ENCODE measurements around the gene GRAMD1A.
A peak's percentile ranks its signal among the peaks of the same experiment; 100 is the strongest.
"Not testable (repeated sequence)": the region's sequence is repeated elsewhere in the genome, so short reads cannot be mapped to it uniquely, and the experiment has no call there.

Gene GRAMD1A

DNA sequence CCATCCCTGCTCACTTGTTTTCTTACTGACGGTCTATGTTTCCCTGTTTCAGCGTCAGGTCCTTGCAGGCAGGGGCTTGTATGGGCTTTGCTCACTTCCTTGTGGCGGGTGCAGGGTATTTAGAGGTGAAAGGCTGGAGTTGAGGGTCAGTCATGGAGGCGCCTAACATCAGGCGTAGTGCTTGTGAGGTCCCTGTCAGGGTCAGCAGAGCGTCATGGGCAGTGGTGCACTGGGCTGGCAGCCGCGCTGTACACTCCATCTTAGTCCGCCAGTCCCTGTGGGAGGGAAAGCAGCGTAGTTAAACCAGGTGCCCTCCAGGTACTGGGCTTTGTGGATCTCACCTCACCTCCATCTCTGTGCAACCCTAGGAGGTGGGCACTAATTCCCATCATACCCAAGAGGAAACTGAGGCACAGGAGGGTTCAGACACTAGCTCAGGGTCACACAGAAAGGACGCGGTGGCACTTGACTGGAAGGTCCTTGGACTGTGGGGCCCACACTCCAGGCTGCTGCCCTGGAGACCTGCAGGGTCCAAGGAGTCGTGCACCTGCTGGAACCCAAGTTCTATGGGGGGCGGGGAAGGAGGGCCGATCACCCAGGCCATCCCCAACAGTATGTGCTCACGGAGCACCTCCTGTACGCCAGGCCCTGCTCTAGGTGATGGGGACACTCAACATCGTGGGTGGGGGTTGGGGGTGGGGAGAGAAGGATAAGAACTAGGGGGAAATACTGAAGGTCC lies 4.6 kb downstream of the GRAMD1A start:
- DNase-seq (ENCODE audit: low read depth), result no peak

DNA sequence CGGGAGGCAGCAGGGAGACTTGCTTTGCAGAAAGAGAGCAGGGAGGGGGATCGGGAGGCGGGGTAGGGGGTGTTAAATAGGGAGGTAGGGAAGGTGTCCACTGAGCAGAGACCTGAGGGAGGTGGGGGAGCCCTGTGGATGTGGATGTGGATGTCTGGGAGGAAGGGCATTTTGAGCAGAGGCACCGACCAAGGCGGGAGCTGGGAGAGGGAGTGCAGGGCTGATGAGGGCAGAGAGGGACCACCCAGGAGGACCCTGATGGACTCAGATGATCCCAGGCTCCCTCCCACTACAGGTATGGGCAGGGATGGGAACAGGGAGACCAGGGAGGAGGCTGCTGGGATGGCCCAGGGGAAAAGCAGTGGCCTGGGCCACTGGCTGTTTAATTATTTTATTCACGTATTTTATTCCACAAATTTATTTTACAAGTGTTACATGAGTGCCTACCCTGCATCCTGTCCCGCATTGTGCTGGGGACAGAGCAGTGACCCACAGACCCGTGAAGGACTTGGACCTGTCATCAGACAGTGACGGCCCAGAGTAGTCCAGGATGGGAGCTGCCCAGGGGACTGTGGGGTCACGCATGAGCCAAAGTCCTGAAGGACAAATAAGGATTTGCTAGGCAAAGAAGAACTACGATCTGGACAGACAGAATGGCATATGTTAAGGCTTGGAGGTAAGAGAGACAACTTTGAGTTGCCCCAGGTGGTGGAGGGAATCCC lies 5.3 kb downstream of the GRAMD1A start:
- no peak for DNase-seq (ENCODE audit: low read depth)

DNA sequence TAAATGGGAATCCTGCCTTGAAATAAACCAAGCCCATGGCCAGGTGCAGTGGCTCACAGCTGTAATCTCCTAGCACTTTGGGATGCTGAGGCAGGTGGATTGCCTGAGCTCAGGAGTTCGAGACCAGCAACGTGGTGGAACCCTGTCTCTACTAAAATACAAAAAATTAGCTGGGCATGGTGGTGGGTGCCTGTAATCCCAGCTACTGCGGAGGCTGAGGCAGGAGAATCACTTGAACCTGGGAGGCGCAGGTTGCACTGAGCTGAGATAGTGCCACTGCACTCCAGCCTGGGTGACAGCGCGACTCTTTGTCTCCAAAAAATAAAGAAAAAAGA lies 5.9 kb downstream of the GRAMD1A start:
- not testable (repeated sequence) for DNase-seq (ENCODE audit: low read depth)

DNA sequence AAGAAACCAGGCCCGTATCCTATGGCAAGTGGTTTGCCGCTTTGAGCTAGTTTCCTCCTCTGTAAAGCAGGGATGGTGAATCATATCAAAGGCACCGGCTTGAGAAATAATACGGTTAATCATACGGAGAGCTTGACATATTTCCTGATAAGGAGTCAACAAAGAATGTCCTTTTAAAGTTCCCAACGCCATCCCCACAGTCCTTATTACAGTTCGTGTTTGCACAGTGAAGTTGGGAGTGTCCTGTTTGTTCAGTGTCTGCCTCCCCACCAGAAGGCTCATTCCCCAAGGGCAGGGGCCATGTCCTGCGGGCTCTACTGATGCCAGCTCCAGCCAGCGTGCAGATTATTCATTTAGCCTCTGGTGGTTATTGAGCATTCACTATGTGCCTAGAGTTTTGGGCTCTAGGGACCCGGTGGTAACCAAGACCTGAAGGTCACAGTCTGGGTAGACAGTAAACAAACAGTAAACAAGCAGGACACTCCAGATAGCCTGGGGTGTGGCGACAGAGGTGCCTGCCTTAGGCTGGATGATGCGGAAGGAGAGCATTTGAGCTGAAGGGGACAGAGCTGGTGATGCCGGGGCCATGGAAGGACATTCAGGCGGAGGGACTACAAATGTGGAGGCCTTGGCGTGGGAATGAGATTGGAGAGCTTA lies 6.3 kb downstream of the GRAMD1A start:
- no peak for DNase-seq (ENCODE audit: low read depth)

DNA sequence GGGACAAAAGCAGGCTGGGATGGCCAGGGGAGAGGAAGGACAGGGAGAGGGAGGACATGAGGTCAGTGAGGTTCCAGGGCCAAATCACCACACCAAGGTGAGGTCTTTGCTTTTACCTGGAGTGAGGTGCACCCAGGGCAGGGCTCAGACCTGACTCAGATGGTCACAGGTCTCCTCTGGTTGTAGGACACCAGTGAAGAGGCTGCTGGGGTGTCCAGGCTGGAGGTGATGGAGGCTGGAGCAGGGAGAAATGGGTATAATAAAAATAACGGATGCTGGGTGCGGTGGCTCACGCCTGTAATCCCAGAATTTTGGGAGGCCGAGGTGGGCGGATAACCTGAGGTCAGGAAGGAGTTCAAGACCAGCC lies 6.9 kb downstream of the GRAMD1A start:
- no peak for DNase-seq (ENCODE audit: low read depth)

DNA sequence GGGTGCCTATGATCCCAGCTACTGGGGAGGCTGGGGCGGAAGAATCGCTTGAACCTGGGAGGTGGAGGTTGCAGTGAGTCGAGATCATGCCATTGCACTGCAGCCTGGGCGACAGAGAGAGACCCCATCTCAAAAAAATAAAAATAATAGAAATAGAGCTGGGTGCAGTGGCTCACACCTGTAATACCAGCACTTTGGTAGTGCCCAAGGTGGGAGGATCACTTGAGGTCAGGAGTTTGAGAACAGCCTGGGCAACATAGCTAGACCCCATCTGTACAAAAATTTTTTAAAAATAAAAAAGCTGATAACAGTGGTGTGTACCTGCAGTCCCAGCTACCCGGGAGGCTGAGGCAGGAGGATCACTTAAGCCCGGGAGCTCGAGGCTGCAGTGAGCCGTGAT lies 7.3 kb downstream of the GRAMD1A start:
- DNase-seq (ENCODE audit: low read depth), result not testable (repeated sequence)

DNA sequence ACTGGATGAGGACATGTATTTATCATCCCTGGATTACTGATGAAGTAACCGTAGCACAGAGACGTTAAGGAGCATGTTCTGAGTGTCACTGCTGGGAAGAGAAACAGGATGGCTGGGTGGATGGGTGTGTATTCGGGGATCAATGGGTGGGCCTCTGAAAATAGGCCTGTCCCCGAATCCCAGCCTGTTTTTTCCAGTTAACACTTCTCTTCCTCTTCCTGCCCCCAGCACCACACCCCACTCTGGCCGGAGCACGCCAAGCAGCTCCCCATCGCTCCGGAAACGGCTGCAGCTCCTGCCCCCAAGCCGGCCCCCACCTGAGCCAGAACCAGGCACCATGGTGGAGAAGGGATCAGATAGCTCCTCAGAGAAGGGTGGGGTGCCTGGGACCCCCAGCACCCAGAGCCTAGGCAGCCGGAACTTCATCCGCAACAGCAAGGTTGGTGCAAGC lies 8.8 kb downstream of the GRAMD1A start:
- no peak for DNase-seq (ENCODE audit: low read depth)

DNA sequence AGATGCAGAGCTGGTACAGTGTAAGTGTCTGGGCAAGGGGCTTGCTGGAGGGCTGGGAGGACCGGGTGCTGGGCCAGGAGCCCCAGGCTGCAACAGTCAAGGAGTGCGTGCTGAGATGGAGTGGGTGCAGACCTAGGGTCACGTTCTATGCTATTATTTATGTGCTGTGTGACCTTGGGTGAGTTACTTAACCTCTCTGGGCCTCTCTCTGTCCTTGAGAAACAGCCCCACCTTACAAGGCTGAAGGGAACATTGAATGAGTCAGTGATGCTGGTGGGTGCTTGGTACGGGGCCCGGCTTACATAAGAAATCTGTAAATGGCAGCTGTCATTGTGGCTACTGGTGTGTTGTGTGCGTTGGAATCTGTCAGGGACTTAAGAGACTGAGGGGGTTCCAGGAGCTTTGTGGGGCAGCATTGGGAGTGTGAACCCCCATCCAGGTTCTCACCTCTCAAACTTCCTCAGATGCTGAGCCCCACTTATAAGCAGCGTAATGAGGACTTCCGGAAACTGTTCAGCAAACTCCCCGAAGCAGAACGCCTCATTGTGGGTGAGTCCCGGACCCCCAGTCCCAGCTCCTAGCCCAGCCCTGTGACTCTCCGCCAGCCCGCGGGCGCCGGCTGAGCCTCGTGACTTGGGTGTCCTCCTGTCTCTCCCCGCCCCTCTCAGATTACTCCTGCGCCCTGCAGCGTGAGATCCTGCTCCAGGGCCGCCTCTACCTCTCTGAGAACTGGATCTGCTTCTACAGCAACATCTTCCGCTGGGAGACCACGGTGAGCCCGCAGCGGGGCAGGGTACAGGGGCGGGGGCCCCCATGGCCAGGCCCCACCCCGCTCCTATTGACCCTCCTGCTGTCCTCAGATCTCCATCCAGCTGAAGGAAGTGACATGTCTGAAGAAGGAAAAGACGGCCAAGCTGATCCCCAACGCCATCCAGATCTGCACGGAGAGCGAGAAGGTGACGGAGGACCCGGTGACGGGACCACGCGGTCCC lies 9.6 kb downstream of the GRAMD1A start:
- no peak for DNase-seq (ENCODE audit: low read depth)

DNA sequence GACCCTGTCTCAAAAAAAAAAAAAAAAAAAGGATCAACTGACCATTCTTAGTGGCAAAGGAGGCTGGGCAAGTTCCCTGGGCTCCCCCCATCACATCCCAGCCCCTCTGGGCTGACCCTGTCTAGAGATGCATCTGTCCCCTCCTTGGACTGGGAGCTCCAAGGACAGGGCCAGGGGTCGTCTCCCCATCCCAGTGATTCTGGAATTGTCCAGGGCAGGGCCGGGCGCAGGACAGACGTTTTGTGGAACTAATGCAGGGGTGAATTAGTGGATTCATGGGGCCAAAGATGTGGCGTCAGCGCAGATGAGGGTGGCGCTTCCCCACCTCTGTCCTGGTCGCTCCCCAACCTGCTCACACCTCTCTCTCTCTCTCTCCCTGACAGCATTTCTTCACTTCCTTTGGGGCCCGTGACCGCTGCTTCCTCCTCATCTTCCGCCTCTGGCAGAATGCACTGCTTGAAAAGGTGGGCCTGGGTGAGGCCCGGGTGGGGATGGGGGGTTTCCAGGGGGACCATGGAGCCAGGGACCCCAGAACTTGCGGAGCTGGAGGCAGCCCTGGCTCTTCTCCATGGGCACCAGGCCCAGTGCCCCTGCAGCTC lies 11.1 kb downstream of the GRAMD1A start:
- no peak for DNase-seq (ENCODE audit: low read depth)

DNA sequence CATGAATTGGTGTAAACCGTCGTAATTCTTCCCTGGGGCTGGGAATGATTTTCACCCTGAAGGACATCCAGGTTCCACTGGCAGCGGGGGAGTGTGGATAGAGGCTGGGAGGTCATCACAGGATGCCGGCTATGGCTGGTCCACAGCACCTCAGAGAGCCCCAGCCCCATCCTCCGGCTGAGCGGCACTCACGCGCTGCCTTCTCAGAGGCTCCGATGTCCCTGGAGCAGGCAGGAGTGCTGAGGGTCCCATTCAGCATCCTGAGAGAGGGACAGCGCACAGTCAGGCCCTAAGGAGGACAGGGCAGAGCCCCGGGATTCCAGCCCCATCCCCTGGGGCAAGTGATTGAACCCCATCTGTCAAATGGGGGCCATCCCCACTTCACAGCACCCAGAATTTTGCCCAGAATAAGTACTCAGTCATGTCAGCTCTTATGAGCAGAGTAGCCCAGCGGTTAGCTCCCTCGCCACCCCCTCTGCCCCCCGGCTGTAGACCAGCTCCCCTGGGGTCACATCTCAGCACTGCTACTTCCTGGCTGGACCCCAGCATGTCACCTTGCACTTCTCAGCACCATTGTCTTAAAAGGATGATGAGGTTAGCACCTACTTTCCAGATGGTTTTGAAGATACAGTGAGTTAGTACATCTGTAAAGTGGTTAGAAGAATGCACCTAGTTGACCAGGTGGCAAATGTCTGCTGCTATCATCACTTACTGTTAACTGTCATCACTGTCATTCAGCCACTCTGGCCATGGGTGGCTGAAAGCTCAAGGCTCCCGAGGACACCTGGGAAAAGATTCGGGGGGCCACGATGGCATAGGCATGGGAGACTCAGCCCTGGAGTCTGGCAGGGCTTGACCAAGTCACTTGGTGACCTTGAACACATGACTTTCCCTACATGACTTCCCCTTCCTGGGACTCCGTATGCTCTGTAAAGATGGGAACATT lies 11.9 kb downstream of the GRAMD1A start:
- no peak for DNase-seq (ENCODE audit: low read depth)

DNA sequence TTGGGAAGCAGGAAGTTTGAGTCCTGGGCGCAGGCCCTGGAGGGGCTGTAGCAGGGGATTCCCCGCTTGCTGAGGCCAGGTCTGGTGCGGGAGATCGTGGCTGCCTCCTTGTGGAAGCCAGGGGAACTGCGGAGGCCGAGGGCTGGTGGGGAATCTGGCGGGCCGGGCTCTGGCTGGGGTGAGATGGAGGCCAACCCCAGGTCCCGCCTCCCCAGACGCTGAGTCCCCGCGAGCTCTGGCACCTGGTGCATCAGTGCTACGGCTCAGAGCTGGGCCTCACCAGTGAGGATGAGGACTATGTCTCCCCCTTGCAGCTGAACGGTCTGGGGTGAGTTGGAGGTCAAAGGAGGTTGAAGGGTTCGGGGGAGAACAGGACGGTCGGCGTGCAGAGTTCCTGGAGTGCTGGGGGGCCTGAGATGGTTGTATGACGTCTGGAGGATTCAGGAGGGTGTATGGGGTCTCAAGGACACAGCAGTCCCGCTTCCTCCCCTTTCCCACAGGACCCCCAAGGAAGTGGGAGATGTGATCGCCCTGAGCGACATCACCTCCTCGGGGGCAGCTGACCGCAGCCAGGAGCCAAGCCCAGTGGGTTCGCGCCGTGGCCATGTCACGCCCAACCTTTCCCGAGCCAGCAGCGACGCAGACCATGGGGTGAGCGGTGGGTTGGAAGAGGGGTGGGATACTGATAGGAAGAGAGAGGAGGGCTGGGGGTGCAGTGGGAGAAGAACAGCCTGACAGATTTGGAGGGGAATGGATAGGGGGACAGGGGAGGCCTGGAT lies 13.1 kb downstream of the GRAMD1A start:
- peak; percentile 69 for DNase-seq (ENCODE audit: low read depth)

DNA sequence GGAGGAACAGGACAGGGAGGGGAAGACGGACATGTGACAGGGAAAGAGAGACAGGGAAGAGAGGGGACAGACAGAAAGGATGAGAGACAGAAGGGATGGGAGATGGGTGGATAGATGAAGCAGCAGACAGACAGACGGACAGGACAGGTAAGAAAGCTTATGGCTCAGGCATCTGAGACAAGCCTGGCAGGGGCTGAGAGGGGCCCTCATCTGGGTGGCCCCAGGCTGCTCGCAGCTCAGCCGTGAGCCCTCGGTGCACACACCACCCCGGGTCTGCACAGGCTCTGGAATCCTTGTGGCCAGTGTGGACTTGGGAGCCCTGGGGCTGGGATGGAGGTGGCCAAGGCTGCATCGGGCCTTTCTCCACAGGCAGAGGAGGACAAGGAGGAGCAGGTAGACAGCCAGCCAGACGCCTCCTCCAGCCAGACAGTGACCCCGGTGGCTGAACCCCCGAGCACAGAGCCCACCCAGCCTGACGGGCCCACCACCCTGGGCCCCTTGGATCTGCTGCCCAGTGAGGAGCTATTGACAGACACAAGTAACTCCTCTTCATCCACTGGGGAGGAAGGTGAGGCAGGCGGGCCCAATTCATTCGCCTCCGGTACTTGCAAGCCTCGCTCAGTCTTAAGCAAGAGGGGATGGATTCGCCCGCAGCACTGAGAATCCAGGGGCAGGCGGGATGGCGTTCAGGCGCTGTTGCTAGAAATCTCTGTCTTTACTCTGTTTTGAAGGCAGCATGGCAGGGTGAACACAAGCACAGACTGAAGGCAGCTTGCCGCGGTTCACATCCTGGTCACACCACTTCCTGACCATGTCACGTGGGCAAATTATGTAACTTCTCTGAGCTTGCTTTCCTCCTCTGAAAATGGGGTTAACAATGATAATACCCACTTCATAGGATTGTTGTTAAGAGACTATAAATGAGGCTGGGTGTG lies 14.0 kb downstream of the GRAMD1A start:
- peak; percentile 56 for DNase-seq (ENCODE audit: low read depth)

DNA sequence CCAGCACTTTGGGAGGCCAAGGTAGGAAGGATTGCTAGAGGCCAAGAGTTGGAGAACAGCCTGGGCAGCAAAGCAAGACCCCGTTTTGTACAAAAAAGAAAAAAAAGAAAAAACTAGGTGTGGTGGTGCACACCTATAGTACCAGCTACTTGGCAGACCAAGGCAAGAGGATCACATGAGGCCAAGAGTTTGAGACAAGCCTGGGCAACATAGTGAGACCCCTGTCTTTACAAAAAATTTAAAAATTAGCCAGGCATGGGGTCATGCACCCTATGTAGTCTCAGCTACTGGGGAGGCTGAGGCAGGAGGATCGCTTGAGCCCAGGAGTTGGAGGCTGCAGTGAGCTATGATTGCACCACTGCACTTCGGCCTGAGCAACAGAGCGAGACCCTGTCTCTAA lies 14.7 kb downstream of the GRAMD1A start:
- DNase-seq (ENCODE audit: low read depth), result not testable (repeated sequence)

DNA sequence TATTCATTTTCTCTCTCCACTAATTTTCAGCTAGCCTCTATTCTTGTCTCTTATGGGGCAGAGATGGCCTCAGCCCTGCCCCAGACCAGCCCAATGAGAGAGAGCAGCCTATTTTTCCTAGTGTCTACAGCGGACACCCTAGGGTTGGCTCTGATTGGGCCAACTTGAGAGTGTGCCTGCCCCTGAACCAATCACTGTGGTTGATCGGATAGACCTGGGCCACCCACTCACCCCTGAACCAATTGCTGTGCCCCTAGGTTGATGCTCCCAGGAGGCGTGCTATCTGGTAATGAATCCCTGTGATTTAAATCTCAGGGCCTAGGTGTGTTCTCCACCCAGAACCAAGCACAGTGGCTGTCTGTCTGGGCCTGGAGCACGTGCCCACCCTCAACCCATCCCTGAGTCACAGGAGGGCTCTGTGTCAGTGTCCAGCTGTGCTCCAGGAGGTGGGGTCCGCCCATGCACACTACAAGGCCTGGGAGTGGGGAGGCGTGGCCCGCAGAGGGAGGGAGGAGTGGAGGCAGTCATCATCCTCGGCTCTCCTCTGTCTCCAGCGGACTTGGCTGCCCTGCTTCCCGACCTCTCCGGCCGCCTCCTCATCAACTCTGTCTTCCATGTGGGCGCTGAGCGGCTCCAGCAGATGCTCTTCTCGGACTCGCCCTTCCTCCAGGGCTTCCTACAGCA lies 15.3 kb downstream of the GRAMD1A start:
- DNase-seq (ENCODE audit: low read depth), result no peak

DNA sequence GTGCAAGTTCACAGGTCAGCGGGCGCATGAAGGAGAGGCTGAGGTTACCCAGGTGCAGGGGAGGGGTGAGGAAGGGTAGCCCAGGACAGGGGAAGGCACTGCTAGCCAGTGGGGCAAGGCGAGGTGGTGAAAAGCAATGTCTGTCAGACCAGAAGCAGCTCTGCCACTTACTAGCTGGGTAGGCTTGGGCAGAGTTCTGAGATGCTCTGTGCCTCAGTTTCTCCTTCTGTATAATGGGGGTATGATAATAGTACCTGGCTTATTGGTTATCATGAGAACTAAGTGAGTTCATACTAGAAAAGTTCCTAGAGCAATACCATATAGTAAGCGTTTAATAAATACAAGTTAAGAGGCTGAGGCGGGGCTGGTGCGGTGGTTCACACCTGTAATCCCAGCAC lies 15.8 kb downstream of the GRAMD1A start:
- no peak for DNase-seq (ENCODE audit: low read depth)

DNA sequence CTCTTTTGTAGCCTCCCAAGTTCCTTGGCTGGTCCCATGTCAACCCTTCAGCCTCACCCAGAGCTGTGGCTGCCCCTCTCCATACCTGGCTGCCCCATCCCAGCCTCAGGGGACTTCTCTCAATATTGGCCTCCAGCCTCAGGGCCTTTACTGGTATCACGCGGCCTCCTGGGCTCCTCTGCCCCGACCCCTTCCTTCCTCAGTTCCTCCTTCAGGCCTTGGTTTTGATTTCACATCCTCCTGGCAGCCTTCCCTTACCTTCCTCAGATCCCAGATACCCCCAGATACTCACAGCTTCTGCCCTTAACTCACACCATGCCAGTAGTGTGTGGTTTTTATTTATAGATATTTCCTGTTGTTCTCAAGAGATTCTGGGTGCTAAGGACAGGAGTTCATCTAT lies 17.4 kb downstream of the GRAMD1A start:
- DNase-seq (ENCODE audit: low read depth), result no peak

DNA sequence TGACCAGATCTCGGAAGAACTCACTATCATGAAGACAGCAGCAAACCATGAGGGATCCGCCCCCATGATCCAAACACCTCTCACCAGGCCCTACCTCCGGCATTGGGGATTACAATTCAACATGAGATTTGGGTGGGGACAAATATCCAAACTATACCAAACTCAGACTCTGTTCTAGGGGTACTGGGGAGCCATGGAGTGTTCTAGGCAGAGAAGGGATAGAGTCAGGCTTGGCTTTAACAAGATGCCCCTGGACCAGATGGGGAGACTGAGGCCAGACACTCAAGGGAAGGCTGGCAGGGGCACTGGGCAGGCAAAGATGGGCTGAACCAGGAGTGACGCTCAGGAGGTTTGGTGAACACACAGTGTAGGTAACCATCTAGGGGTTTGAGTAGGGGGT lies 18.3 kb downstream of the GRAMD1A start:
- no peak for DNase-seq (ENCODE audit: low read depth)

DNA sequence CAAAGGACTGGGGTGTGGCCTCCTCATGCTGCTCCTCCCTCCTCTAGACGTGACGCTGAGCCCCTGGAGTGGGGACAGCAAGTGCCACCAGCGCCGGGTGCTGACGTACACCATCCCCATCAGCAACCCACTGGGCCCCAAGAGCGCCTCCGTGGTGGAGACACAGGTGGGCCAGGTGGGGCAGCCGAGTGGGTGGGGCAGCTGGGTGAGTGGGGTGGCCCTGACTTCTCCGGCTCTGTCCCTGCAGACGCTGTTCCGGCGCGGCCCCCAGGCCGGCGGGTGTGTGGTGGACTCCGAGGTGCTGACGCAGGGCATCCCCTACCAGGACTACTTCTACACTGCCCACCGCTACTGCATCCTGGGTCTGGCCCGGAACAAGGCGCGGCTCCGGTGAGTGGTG lies 19.0 kb downstream of the GRAMD1A start:
- no peak for DNase-seq (ENCODE audit: low read depth)
